OCI-LY1 (cell line): ENCODE data around the gene ROCK1.
"Not testable (repeated sequence)": the region's sequence is repeated elsewhere in the genome, so short reads cannot be mapped to it uniquely, and the experiment has no call there.

ENCODE experiments used
- CTCF ChIP-seq: fragments of 200-600 bp; sonication (generic), shearing (Covaris generic); IDR thresholded peaks from 2 replicates; pipeline ENCODE4 v1.5.1; 2017; ENCODE audit warnings: mild to moderate bottlenecking, antibody characterized with exemption, low read length, moderate library complexity, mixed read lengths
- EZH2 ChIP-seq: fragments of 200-600 bp; sonication (generic), shearing (Covaris generic); IDR thresholded peaks from 2 replicates; pipeline ENCODE4 v1.8.0; 2017; ENCODE audit warnings: borderline replicate concordance, mixed run types, mild to moderate bottlenecking, antibody characterized with exemption, low read length, moderate library complexity, mixed read lengths

- TF ChIP-seq CTCF, EZH2: not testable (repeated sequence)
Measured at GRCh38 chr18:21137719-21138488, 26.3 kb upstream of the ROCK1 start.
